Stimulated activated CD8-positive, alpha-beta memory T cell treated with anti-CD3 and anti-CD28 coated beads, Interleukin-7, amount 100 ng/mL, for 1 hour (primary cell): ENCODE results near the gene ACVR2A.
A peak's percentile ranks its signal among the peaks of the same experiment; 100 is the strongest.

Experiments
- DNase-seq, 2 donors: peaks; one replicate each; pipeline ENCODE4 v3.0.0-alpha.2; 2020; ENCODE audit warnings: low read depth in 2 of 2

Gene ACVR2A

DNA sequence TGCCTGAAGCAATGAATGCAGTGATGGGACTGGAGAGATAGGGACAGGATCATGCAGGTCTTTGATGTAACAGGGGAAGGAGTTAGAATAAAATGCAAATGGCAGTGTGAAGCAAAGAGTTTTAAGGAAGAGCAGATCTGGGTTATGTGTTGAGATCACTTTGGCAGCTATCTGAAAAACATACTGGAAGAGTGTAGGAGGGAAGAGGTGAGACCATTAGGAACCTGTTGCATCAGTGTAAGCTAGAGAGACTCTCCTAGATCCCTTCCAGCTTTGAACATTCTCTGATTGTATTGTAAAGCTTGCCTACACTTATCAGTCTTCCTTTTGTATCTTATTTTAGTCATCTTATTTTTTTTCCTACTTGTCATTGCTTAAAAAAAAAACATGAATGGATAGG, 10.5 kb downstream of the ACVR2A start:
- DNase-seq, result no peak

GRCh38 chr2:147855977-147856376, 11.1 kb downstream of the ACVR2A start:
- no peak for DNase-seq

DNA sequence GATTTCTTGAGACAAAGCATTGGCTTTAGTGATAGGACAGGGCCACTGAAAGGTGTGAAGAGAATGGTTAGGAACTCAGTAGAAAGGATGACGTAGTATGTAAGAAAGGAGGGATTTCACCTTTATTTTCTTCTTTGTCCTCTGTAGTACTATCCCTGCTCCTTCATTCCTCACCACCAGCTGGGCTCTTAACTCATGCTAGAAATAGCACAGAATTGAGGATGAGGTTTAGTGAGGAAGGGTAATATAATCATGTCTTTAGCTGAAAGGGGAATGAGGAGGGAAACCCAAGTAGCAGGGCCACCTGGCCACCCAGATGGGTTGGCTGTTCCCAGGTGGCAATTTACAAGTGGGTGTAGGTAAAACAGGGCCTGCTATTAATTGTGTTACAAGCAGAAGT, 15.2 kb downstream of the ACVR2A start:
- no peak for DNase-seq

- DNase-seq, result no peak
Measured at GRCh38 chr2:147862859-147863516, 18.2 kb downstream of the ACVR2A start.

- DNase-seq, result no peak
Measured at GRCh38 chr2:147863835-147864234, 19.0 kb downstream of the ACVR2A start.

- no peak for DNase-seq
Measured at GRCh38 chr2:147865560-147865959, 20.7 kb downstream of the ACVR2A start.

GRCh38 chr2:147867050-147867449, 22.2 kb downstream of the ACVR2A start:
- DNase-seq, result no peak

DNA sequence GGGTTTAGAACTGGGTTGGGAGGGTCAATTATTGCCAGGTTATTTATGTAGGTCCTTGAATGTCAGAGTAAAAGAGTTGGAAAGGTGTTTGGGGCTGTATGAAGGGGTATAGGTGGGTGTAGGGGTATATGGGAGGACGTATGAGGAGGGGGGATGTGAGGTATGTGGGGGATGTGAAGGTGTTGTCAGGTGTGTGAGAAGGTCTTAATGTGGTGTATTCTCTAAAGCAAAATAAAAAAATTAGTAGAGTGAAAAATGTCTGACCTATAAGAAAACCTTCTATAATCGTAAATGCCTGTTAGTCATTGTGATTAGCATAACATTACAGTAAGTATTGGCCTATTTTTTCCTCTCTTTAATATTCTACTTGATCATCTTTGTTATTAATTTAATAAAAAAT, 25.1 kb downstream of the ACVR2A start:
- DNase-seq, result no peak

GRCh38 chr2:147872967-147873366, 28.1 kb downstream of the ACVR2A start:
- DNase-seq, result no peak

DNA sequence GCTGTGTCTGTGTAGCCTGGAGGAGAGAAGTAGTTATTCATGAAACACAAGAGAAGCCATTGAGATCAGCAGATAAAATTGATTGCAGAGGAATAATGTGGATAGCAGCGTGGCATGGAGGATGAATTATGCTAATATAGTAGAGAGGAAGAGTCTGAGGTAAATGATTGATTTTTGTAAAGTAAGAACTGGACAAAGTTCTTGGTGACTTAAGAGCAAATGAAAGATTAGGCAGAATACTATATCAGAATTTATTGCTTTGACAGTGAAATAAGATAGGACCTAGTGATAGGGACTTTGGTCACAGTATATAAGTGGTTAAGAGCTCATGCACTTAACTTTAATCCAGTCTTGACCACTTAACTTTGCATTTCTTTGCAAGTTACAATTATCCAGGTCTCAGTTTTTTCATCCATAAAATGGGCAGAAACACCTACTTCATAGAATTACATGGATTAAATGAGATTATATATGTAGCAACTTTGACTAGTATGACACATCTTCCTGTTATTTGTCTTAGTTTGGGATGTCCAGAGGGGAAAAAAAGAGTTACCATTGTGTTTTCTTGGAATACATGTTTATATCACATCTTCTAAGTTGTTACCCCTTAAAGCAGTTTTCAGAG, 29.1 kb downstream of the ACVR2A start:
- DNase-seq, result no peak

- DNase-seq, result no peak
Measured at GRCh38 chr2:147879846-147880245, 35.0 kb downstream of the ACVR2A start.

GRCh38 chr2:147882631-147883030, 37.8 kb downstream of the ACVR2A start:
- no peak for DNase-seq

DNA sequence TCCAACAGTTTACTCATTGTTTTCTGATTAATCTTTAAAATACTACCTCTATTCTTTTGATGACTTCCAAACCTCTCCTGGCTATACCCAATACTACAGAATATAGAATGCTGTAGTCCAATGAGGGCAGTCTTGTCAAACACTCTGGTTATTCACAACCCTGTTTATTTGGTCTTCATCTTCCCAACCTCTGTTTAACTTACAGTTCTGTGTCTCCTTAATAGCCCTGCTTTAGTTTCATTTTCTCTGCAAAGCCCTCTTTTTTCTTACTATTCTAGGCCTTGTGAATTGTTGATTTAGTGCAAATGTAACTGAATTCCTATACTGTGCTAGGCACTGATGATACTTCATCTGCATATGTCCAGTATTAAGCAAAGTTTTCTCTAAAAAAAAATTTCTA, 40.0 kb downstream of the ACVR2A start:
- DNase-seq, result no peak

- DNase-seq, result no peak
Measured at GRCh38 chr2:147886136-147886535, 41.3 kb downstream of the ACVR2A start.

GRCh38 chr2:147888680-147889079, 43.9 kb downstream of the ACVR2A start:
- DNase-seq, result no peak

GRCh38 chr2:147904051-147904450, 59.2 kb downstream of the ACVR2A start:
- no peak for DNase-seq

GRCh38 chr2:147909178-147909577, 64.3 kb downstream of the ACVR2A start:
- no peak for DNase-seq

- DNase-seq, result peak in 1 of 2 donors; percentile 5
Measured at GRCh38 chr2:147910990-147911473, 66.2 kb downstream of the ACVR2A start.

DNA sequence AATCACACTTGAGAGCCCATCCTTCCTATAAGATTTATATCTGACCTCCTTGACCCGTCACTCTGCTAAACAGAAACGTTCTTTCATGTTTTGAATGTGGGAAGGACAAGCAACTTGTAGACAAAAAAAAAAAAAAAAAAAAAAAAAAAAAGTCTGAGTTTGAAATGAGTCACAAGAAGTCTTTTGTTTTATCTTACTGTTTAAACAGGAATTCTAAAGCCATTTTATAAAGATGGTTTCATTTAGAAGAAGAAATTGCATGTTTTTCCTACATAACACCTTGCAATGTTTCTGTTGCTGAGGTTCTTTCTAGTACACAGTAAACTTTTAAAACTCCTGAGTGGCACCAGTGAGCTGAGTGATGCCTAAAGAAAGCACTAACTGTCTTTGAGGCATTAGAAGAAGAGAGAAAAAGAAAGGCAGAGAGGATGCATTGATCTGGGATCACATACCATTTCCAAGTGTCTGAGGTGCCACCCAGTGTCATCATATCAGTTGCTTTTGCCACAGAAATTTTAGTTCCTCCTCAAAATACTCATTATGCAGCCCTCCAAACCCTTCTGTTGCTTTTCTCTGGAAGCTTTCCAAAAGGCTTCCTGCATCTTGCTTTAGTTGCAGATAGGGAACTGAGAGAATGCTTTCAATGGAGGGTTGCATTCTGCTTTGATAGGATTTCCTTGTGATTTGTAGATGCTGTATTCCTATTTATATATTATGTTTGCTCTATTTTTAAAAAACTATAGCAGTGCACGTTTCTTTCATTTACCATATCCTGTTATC, 69.1 kb downstream of the ACVR2A start:
- DNase-seq, result no peak

DNA sequence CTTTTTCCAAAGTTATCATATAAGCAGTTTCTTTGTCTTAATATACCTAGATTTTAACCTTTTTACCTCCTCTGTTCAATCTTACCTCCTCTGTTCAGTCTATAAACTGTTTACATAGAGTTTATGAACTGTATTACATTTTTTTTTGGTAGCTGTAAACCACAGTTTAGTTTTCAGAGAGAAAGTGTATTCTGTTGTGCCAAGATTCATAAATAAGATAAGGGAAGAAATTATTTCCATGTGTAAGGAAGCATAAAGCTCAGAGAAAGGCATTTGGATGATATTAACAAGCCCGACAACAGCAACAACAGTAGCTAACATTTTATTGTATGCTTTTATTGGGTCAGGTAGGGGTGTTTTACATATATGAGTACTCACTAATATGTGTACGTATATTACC, 71.2 kb downstream of the ACVR2A start:
- DNase-seq, result no peak

DNA sequence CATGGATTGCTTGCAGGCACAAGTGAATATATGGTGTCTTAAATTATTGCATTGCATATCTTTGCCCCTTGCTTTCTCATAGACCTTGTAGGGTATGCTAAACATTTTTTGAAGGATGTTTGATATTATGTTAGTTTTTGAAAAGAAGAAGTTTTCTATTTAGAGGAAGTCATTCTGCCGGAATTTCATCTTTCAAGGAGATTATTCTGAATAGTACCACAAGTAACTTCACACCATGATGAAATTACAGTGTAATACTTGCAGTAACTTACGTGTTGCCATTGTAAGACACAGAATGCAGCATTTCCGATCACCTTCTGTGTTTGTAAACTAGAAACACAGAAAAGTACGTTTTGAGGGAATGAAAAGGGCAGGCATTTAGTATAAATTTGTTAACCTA, 71.9 kb downstream of the ACVR2A start:
- no peak for DNase-seq

DNA sequence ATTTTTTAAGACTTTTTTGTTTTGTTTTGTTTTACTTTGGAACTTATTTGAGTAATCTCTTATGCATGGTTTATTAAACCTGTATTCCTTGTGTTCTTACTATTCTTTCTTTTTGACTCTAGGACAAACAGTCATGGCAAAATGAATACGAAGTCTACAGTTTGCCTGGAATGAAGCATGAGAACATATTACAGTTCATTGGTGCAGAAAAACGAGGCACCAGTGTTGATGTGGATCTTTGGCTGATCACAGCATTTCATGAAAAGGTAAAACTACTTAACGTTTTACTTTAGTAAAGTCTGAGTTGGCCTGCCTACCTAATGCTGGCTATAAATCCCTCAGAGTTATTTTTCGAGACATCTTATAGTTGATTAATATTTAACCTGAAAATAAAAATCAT, 72.3 kb downstream of the ACVR2A start:
- DNase-seq, result no peak

GRCh38 chr2:147923846-147924245, 79.0 kb downstream of the ACVR2A start:
- DNase-seq, result no peak
